GM10847 (cell line): Measurements from ENCODE around the gene RAB7B.

Experiments
- POLR2A ChIP-seq: IDR thresholded peaks from 2 replicates; pipeline ENCODE4 v1.6.1; 2011; ENCODE audit not compliant: insufficient read length; ENCODE audit errors: extremely low read depth

Gene RAB7B

DNA sequence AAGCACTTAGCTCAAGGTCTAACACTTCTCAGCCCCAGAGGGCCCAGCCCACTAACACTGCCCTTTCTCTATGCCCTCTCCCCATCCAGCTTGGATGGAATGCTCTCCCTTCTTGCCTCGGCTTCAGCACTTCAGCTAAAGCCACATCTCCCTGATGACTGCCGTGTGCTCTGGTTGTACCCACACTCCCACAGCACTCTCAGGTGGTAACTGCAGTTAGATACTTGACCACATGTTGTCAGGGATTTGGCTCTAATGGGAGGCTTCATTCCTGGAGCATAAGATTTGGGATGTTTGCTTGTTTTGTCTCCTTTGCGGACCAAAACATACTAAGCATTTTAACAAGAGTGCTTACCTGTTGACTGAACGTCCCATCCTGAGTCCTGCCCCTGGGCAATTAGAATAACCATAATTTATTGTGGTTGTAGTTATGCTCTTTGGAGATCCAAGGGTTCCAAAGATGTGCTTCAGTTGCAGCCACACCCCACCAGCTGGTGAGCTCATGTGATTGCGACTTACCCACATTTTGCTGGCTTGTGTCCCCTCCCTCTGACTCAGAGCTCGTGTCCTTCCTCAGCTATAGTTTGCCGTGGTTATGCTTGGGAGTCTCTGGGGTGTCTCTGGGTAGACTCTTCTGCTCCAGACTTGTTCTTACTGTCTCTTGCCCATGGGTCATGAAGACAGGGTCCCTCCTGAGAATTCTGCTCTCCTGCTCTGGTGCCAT lies 52.2 kb downstream of the RAB7B start:
- TF ChIP-seq POLR2A: no peak

DNA sequence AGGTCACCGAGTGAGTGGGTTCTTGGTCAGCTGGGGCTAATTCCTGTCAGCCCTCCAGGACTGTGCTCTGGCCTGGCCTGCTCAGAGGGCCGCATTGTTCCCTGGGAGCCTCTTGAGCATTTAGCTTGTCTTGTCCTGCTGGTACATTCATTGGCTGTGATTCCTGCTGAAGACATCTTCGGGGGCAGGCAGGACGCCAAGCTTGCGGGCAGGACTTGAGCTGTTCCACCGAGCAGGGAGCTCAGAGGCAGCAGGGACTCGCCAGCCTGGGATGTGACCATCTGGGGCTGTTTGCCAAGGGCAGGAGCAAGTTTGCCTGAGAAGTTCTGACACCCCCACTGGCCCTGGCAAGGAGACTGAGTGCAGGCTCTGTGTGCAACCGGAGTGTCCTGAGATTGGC lies 52.9 kb downstream of the RAB7B start:
- TF ChIP-seq POLR2A: no peak

DNA sequence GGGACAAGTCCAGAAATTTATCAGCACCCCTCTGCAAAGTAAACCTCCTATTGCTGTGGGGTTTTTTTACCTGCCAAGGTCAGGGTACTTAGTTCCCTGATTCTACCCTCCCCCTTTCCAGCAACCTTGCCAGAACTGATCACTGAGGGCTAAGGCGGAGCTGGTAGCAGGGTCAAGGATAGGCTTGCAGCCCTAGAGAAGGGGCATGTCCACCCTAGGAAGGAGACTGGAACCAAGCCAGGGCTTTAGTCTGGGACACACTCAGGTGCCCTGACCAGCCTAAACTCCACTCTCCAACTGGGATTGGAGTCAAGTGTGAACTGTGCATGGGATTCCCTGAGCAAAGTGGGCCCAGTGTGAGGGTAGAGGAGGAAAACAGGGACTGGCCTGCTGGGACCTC lies 53.4 kb downstream of the RAB7B start:
- no peak for TF ChIP-seq POLR2A

DNA sequence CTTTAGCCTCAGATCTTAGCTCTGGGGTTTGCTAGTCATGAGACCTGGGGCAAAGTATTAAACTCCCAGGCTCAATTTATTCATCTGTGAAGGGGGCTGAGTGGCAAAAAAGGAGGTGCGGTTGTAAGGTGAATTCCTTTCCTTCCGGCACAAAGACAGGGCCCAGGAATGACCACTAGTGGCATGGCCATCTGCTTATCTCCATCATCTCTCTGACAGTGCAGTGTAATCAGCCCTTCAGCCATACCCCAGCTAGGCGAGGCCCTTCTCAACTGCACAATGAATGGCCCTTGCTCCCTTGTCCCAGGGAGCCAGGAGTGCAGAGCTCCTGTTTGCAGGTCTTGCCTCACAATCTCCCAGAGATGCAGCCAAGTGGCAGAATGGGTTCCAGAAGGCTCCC lies 54.3 kb downstream of the RAB7B start:
- no peak for TF ChIP-seq POLR2A

DNA sequence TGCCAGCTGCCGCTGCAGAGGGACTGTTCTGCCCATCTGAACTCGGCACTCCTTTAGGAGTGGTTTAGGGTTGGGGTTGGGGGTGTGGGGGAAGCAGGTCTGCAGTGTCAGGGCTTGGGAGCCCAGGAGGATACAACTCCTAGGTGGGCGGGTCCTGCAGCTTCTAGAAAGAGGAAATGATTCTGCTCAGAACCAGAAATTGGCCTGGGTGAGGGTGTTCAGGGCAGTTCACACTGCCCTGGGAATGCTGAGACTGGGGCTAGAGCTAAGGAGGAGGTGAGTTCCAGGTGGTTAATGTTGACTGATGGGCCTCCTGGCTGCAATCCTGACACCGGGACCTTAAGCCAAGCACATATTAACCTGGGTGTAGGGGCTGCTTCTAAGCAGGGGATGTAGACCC lies 55.2 kb downstream of the RAB7B start:
- TF ChIP-seq POLR2A: no peak

DNA sequence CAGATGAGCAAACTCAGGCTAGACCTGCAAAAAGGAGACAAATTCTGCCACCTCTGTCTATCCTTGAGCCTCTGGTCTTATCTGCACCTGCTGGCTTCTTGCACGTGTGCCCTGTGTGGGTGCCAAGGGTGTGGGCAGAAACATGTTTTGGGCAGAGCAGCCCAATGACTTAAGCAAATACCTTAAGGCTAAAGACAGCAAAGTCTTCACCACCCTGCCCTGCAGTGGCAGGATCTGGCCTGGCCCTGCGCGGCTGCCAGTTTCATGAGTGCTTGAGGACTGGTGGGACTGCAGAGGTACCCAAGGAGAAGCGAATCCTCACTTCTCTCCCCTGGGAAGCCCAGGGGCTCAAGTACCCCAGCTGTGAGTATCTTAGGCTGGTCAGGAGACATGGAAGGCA lies 56.2 kb downstream of the RAB7B start:
- TF ChIP-seq POLR2A: no peak

DNA sequence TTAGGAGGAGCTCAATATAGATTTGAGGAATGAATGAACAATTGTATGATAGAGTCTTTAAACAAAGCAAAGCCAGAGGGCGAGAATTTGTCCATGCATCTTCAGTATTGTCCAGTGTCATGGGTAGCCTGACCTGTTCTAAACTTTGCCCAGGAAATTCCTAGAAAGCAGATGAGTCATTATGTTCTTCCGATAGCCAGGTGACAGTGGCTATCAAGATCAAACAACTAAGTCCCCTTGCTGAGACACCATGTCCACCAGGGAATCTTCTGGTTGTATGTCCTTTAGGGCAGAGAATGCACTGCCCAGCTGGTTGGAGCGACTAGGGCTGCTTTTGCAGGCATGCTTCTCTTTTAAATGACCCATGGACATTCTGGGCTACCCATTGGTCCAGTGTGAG lies 58.1 kb downstream of the RAB7B start:
- no peak for TF ChIP-seq POLR2A

DNA sequence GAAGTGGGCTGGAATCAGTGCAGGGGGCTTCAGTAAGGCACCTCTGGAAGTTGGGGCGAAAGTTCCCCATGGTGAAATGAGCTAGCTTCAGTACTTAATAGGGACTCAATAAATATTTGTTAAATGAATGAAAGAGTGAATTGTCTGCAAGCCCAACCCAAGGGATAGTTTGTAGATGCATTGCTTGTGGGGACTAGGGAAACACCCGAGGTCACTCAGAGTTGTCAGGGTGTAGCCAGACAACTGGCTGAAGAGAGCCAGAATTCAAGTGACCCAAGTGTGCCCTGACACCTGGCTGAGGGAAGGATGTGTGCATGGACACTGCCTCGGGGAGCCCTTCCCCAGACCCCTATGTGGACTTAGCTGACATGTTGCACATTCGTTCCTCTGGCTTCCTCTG lies 58.7 kb downstream of the RAB7B start:
- no peak for TF ChIP-seq POLR2A

DNA sequence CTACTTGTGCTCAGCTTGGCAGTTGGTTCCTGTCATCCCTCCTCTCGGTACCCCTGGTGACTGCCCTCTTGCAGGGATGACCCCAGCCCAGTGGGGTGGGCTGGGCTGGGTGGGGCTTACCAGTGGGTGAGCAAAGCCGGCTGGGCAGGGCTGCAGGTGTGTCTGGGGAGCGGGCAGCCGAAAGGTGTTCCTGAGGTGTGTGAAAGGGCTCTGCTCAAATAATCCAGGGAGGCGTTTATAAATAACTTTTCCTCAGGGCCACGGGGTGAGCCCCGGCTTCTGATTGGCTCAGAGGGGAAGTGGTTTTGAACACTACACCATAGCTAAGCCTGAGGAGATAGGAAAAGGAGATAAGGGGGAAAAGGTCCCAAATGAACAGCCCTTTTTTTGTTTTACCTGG lies 60.0 kb downstream of the RAB7B start, which contains the start of gene SLC26A9:
Gene SLC26A9, minus strand, starts transcription at position 212 of the 400 bp plus-strand sequence. CDS start 7,636 bp downstream, outside the sequence.
- no peak for TF ChIP-seq POLR2A

DNA sequence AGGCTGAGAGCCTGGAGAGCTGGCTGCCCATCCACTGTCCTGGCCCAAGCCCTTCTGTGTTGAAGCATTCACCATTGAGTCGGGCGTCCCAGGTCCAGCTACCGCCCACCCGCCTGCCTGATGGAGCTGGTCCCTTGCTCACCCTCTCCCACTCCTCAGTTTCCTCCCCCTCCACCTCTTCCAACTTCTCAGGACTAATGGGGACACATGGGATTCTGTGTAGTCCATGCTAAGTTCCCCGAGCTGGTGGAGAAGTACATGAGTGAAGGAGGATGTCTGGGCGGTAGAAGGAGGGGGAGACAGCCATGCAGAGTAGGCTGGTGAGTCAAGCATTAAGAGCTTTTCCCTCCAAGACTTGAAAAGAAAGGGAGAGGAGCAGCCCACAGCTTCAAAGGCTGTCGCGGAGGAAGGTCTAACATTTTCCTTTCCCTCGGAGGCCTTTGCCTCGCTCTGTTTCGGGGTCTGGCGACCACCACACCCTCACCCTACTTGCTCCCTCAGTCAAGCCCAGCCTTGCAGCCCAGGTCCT lies 60.5 kb downstream of the RAB7B start:
- no peak for TF ChIP-seq POLR2A

DNA sequence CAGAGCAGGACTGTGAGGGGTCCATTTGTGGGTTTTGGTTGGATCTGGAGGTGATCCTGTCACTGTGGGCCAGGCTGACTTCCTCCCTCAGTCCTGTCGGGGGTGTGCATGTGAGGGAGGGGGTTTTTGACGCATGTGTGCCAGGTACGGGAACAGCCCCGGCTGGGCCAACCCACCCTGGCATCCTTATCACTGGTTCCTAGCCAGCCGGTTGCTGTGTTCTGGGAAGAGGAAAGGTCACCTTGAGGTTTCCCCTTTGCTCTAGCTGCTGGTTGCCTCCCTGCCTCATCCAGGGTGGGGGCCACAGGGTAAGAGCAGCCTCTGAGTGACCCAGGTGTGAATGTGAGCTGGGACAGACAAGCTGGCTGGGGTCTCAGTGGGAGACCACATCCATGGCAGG lies 62.5 kb downstream of the RAB7B start:
- no peak for TF ChIP-seq POLR2A

DNA sequence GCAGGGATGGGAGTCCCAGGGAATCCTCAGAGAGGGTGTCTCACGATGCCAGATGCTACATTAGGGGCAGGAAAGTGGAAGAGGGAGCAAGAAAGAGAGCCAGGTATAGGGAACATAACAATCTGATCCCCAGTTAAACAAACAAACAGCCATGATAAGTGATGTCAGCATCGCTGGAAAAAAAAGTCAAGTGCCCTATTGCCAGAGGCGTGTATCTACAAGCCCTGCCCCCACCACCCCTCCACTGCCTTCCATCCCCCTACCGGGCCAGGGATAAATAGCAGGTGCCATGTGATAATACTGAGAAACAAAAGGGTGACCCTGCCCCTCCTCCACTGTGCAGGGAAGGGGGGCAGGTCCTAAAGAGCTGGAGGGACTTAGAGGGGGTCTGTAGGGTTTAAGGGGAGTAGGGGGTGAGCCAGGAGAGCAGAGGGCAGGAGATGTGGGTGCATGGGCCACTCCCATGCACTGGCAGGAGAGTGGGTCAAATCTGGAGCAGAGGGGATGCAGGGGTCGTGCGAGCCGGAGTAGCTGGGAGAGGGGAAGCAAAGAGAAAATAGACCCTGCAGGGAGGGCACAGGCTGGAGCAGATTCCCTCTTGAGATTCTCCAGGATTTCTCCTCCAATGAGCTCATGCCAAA lies 63.4 kb downstream of the RAB7B start:
- TF ChIP-seq POLR2A: no peak

DNA sequence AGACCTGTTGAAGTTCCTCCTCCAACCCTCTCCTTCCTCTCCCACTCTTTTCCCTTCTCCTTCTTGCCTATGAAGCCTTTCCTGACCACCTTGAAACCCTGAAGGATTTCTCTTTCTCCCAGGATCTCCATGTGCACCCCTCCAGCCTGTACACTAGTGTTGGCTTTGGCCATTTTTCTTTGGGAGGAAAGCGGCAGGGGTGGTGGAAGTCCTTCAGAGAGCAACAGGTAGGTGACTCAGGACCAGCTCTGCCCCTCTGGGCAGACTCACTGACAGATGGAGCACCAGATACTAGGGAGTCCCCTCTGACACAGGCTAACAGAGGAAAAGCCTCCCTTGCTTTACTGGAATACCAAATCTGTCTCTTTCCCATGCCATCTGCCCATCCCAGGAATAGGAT lies 64.5 kb downstream of the RAB7B start:
- TF ChIP-seq POLR2A: no peak

DNA sequence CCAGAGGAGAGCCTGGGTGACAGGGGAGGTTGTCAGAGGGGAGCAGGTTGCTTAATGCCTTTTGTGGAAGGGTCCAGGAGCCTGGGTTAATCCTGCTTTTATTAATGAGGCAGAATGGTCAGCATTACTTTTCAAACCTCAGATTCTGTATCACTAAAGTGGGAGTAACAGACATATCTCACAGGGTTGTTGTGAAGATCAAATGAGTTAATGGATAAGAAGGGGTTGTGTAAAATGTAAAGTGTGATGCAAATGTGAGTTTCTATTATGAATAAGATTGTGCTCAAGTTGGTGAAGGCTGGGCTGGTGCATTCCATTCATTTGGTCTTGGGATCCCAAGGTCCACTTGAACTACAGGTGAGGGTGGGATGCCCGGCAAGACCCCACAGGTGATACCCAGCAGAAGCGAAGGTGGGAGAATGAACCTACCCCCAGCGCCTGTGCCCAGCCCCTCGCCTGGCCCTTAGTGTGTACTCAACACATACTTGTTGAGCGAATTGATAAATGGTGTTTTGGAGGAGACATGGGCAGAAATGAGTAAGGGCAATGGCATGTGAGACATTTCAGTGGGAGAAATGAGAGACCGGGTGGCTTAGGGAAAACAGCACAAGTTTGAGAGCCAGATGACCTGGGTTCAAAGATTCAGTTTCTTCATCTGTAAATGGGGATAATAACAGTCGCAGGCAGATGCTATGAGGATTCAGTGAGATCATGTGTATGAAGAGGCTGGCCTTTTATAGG lies 66.2 kb downstream of the RAB7B start:
- no peak for TF ChIP-seq POLR2A

DNA sequence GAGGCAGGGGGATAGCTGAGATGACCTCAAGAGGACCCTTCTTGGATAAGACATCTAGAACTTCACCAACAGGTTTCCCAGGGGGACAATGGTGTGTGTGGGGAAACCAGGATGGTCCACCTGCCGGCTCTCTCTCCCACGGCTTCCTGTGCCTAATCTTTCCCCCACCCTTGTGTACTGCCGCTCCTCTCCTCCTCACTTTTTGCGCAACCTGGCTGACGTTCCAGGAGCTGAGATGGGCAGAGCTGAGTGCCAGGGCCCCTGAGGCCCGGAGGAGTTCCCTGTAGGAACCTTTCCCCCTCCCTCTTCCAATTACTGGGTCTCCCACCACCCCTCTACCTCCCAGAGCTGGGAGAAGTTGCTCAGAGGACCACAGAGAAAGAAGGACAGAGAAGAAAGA lies 66.9 kb downstream of the RAB7B start:
- no peak for TF ChIP-seq POLR2A

DNA sequence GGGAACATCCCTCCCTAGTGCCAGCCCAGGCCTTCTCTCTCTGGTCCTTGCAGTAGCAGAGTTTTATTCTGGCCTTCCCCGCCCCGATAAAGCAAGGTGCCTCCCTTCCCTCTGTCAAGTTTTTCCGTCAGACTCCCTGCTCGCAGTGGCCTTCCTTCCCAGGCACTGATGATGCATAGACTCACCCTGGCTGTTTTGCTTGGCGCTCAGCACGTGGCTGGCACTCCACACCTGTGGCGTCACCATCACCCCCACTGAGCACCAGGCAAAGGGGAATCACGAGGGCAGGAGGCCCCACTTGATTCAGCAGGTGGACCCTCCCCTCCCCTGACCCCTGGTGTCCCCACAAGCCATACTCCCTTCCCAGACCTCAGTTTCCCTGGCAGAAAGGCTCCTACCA lies 67.3 kb downstream of the RAB7B start:
- no peak for TF ChIP-seq POLR2A
